HepG2 (cell line): ENCODE measurements around the gene MYL12B. TPM values are rescaled to one million over a fixed set of nuclear protein-coding genes. Genes with fewer than 3 reads are reported as not detected.

Source experiments
- AFF4 ChIP-seq: sonication (generic); formaldehyde crosslinking; IDR thresholded peaks from 2 replicates; pipeline ENCODE4 v1.4.0; 2020; ENCODE audit warnings: missing genetic modification reagents
- AKAP8 ChIP-seq: sonication (generic); formaldehyde crosslinking; IDR thresholded peaks from 2 replicates; pipeline ENCODE4 v1.5.1; 2020; ENCODE audit warnings: mild to moderate bottlenecking, missing genetic modification reagents
- ATF3 ChIP-seq: sonication (generic); formaldehyde crosslinking; IDR thresholded peaks from 2 replicates; pipeline ENCODE4 v1.4.0; 2020; ENCODE audit warnings: missing genetic modification reagents
- CREM ChIP-seq, 2 experiments: sonication (generic) in 1 of 2; formaldehyde crosslinking in 1 of 2; IDR thresholded peaks; 2 replicates each; pipeline versions ENCODE4 v1.4.0 to v1.6.1; 2016 to 2020; ENCODE audit warnings: antibody characterized with exemption in 1 of 2, mild to moderate bottlenecking in 1 of 2, missing genetic modification reagents in 1 of 2
- ELF1 ChIP-seq: sonication (generic); formaldehyde crosslinking; IDR thresholded peaks from 2 replicates; pipeline ENCODE4 v1.4.0; 2020; ENCODE audit warnings: missing genetic modification reagents
- FLYWCH1 ChIP-seq: sonication (generic); formaldehyde crosslinking; IDR thresholded peaks from 2 replicates; pipeline ENCODE4 v1.8.1; 2023; ENCODE audit warnings: mild to moderate bottlenecking, missing genetic modification reagents
- FOSL1 ChIP-seq: sonication (generic); formaldehyde crosslinking; IDR thresholded peaks from 2 replicates; pipeline ENCODE4 v1.9.0; 2021; ENCODE audit warnings: missing genetic modification reagents, borderline replicate concordance
- GATAD1 ChIP-seq: IDR thresholded peaks from 2 replicates; pipeline ENCODE4 v1.6.1; 2016; ENCODE audit warnings: missing genetic modification reagents, missing compliant biosample characterization
- HCFC1 ChIP-seq: fragments of 150-350 bp; IDR thresholded peaks from 2 replicates; pipeline ENCODE4 v1.6.1; 2014; ENCODE audit warnings: low read depth, low read length
- HMGA1 ChIP-seq: sonication (generic); formaldehyde crosslinking; conservative IDR thresholded peaks from 2 replicates; pipeline ENCODE4 v1.4.0; 2020; ENCODE audit warnings: missing genetic modification reagents
- MAZ ChIP-seq, 2 experiments: sonication (generic) in 1 of 2; formaldehyde crosslinking in 1 of 2; IDR thresholded peaks; 2 replicates each; pipeline versions ENCODE4 v1.5.0 to v1.6.1; 2012 to 2020; ENCODE audit warnings: low read depth in 2 of 2, mild to moderate bottlenecking in 2 of 2, borderline replicate concordance in 1 of 2, improper control_type of control experiment in 1 of 2, low read length in 1 of 2, missing genetic modification reagents in 1 of 2, moderate library complexity in 1 of 2
- NCOA1 ChIP-seq: sonication (generic); formaldehyde crosslinking; IDR thresholded peaks from 2 replicates; pipeline ENCODE4 v1.9.0; 2021; ENCODE audit warnings: missing genetic modification reagents
- NFIB ChIP-seq: sonication (generic); formaldehyde crosslinking; IDR thresholded peaks from 2 replicates; pipeline ENCODE4 v1.9.0; 2021; ENCODE audit warnings: missing genetic modification reagents, mild to moderate bottlenecking, borderline replicate concordance
- SMC3 ChIP-seq: IDR thresholded peaks from 2 replicates; pipeline ENCODE4 v1.6.1; 2011; ENCODE audit warnings: low read length, improper control_type of control experiment
- SSRP1 ChIP-seq: IDR thresholded peaks from 2 replicates; pipeline ENCODE4 v1.6.1; 2016; ENCODE audit warnings: control low read depth
- TARDBP ChIP-seq: sonication (generic); formaldehyde crosslinking; IDR thresholded peaks from 2 replicates; pipeline ENCODE4 v1.8.0; 2022; ENCODE audit warnings: mild to moderate bottlenecking, missing genetic modification reagents
- TFE3 ChIP-seq: IDR thresholded peaks from 2 replicates; pipeline ENCODE4 v1.6.1; 2016
- ZKSCAN1 ChIP-seq: fragments of 150-350 bp; IDR thresholded peaks from 2 replicates; pipeline ENCODE4 v1.6.1; 2014; ENCODE audit warnings: low read length
- ZNF282 ChIP-seq: fragments of 450-650 bp; IDR thresholded peaks from 2 replicates; pipeline ENCODE4 v1.6.1; 2018; ENCODE audit not compliant: partially characterized antibody
- ZNF33B ChIP-seq: sonication (generic); formaldehyde crosslinking; IDR thresholded peaks from 2 replicates; pipeline ENCODE4 v1.5.1; 2020; ENCODE audit warnings: mild to moderate bottlenecking, missing genetic modification reagents
- ZNF597 ChIP-seq: sonication (generic); formaldehyde crosslinking; IDR thresholded peaks from 2 replicates; pipeline ENCODE4 v1.5.0; 2020; ENCODE audit warnings: missing genetic modification reagents
- ZNF691 ChIP-seq: sonication (generic); formaldehyde crosslinking; IDR thresholded peaks from 2 replicates; pipeline ENCODE4 v1.4.0; 2020; ENCODE audit warnings: missing genetic modification reagents, low read depth, mild to moderate bottlenecking, borderline replicate concordance
- ZNF746 ChIP-seq: sonication (generic); formaldehyde crosslinking; IDR thresholded peaks from 2 replicates; pipeline ENCODE4 v1.8.0; 2022; ENCODE audit warnings: mild to moderate bottlenecking, missing genetic modification reagents
- ZSCAN12 ChIP-seq: sonication (generic); formaldehyde crosslinking; IDR thresholded peaks from 2 replicates; pipeline ENCODE4 v1.9.0; 2021; ENCODE audit warnings: mild to moderate bottlenecking, missing genetic modification reagents
- polyA plus RNA-seq, 8 experiments: library from polyadenylated mRNA; depleted of rRNA in 3 of 8; stranded (reverse) in 7 of 8; unstranded in 1 of 8; fragments of >200 nt; fragmentation: Illumina TruSeq in 4 of 8; extraction: Trizol in 4 of 8; gene quantifications; 2 replicates each; pipeline versions ENCODE4 v1.2.1 to v1.2.3, GENCODE V29; 2011 to 2016; ENCODE audit warnings: low read depth in 4 of 8, missing spikeins in 1 of 8, mixed read lengths in 1 of 8; ENCODE audit not compliant: insufficient read depth in 1 of 8
- total RNA-seq, 5 experiments: library from RNA; depleted of rRNA; stranded (reverse); fragments of >200 nt; fragmentation: Illumina TruSeq; extraction: Trizol; gene quantifications; 2 replicates each; pipeline ENCODE4 v1.2.3, GENCODE V29; 2016; ENCODE audit warnings: low read depth in 1 of 5

The MYL12B gene
- total and polyA plus RNA-seq, 2 of the 13 experiments (the other 11 are each of a cell fraction or from before 2014, with no cell fraction given), result 265 to 340 TPM

GRCh38 chr18:3264362-3264761 lies 2.4 kb downstream of the MYL12B start (continued):
- no peak for TF ChIP-seq AFF4 (CRISPR knock-in tag)
- no peak for TF ChIP-seq NCOA1
- no peak for TF ChIP-seq ZNF33B (CRISPR knock-in tag)
- no peak for TF ChIP-seq TARDBP (CRISPR knock-in tag)
- TF ChIP-seq AKAP8 (CRISPR knock-in tag), result no peak
- no peak for TF ChIP-seq MAZ (IDR thresholded peaks at IDR 0.05; ENCODE audit: borderline replicate concordance, low read depth, low read length)
- TF ChIP-seq MAZ (CRISPR knock-in tag; IDR thresholded peaks at IDR 0.05; ENCODE audit: low read depth), result no peak
- TF ChIP-seq FOSL1 (CRISPR knock-in tag), result peak; percentile 71; the same call in 1 of the 2 replicates
- TF ChIP-seq ZNF597, result no peak
- 0 out of 2 replicates have a peak, but pooled peaks have one; percentile 10 for TF ChIP-seq ELF1 (CRISPR knock-in tag)
- peak; percentile 91 for TF ChIP-seq ATF3 (CRISPR knock-in tag)
- no peak for TF ChIP-seq SSRP1
- no peak for TF ChIP-seq ZNF282
- TF ChIP-seq FLYWCH1 (CRISPR knock-in tag), result no peak
- TF ChIP-seq TFE3 (CRISPR knock-in tag), result no peak; the same call in 1 of the 2 replicates
- TF ChIP-seq GATAD1 (CRISPR knock-in tag), result no peak
- TF ChIP-seq ZNF746, result no peak
- TF ChIP-seq NFIB, result no peak
- TF ChIP-seq CREM (IDR thresholded peaks at IDR 0.05), result no peak
- TF ChIP-seq CREM (CRISPR knock-in tag; IDR thresholded peaks at IDR 0.05), result no peak
- no peak for TF ChIP-seq ZSCAN12 (CRISPR knock-in tag)
- TF ChIP-seq ZNF691 (CRISPR knock-in tag), result no peak
- TF ChIP-seq SMC3, result no peak
- no peak for TF ChIP-seq HMGA1 (CRISPR knock-in tag)
- TF ChIP-seq ZKSCAN1, result no peak
- no peak for TF ChIP-seq HCFC1
